ENCODE data around the gene NMRK1.

NMRK1 gene

GRCh38 chr9:75089373-75089766 lies 1.4 kb upstream of the NMRK1 start:
- no peak for TF ChIP-seq JUND (IDR thresholded peaks at IDR 0.05; ENCODE audit: low read depth)
- no peak for DNase-seq (ENCODE audit: low read depth in 1 of 2, low spot score in 1 of 2)
- in situ Hi-C loops (cut with HindIII; ENCODE audit: low pct_unique_long_range_greater_than_20kb, low sequenced_read_pairs) = no loop called here

GRCh38 chr9:75088646-75089372 lies 854 bp upstream of the NMRK1 start:
- peak in 1 of 2 experiments; percentile 92 for DNase-seq (ENCODE audit: low read depth in 1 of 2, low spot score in 1 of 2)
- in situ Hi-C loops (cut with HindIII; ENCODE audit: low pct_unique_long_range_greater_than_20kb, low sequenced_read_pairs) = no loop called here

GRCh38 chr9:75087289-75087823 lies 599 bp downstream of the NMRK1 start:
- DNase-seq (ENCODE audit: low read depth in 1 of 2, low spot score in 1 of 2) = peak in 1 of 2 experiments; percentile 69
- in situ Hi-C loops (cut with HindIII; ENCODE audit: low pct_unique_long_range_greater_than_20kb, low sequenced_read_pairs) = no loop called here
- TF ChIP-seq JUND (IDR thresholded peaks at IDR 0.05; ENCODE audit: low read depth) = no peak

More at GRCh38 chr9:75088646-75089372, 854 bp upstream of the NMRK1 start:
- no peak for TF ChIP-seq JUND (IDR thresholded peaks at IDR 0.05; ENCODE audit: low read depth)

GRCh38 chr9:75086541-75087288 lies 1.2 kb downstream of the NMRK1 start:
- in situ Hi-C loops (cut with HindIII; ENCODE audit: low pct_unique_long_range_greater_than_20kb, low sequenced_read_pairs) = no loop called here
- no peak for TF ChIP-seq JUND (IDR thresholded peaks at IDR 0.05; ENCODE audit: low read depth)
- DNase-seq (ENCODE audit: low read depth in 1 of 2, low spot score in 1 of 2) = no peak

GRCh38 chr9:75085640-75086039 lies 2.3 kb downstream of the NMRK1 start:
- DNase-seq (ENCODE audit: low read depth in 1 of 2, low spot score in 1 of 2) = no peak
- in situ Hi-C loops (cut with HindIII; ENCODE audit: low pct_unique_long_range_greater_than_20kb, low sequenced_read_pairs) = no loop called here
- TF ChIP-seq JUND (IDR thresholded peaks at IDR 0.05; ENCODE audit: low read depth) = no peak

GRCh38 chr9:75084081-75084672 lies 3.8 kb downstream of the NMRK1 start:
- no peak for DNase-seq (ENCODE audit: low read depth in 1 of 2, low spot score in 1 of 2)
- in situ Hi-C loops (cut with HindIII; ENCODE audit: low pct_unique_long_range_greater_than_20kb, low sequenced_read_pairs) = no loop called here
- no peak for TF ChIP-seq JUND (IDR thresholded peaks at IDR 0.05; ENCODE audit: low read depth)

GRCh38 chr9:75083188-75083970 lies 4.6 kb downstream of the NMRK1 start:
- peak in 1 of 2 experiments; percentile 65 for DNase-seq (ENCODE audit: low read depth in 1 of 2, low spot score in 1 of 2)
- in situ Hi-C loops (cut with HindIII; ENCODE audit: low pct_unique_long_range_greater_than_20kb, low sequenced_read_pairs) = no loop called here
- TF ChIP-seq JUND (IDR thresholded peaks at IDR 0.05; ENCODE audit: low read depth) = no peak

- in situ Hi-C loops (cut with HindIII; ENCODE audit: low pct_unique_long_range_greater_than_20kb, low sequenced_read_pairs) = no loop called here
- no peak for DNase-seq (ENCODE audit: low read depth in 1 of 2, low spot score in 1 of 2)
- no peak for TF ChIP-seq JUND (IDR thresholded peaks at IDR 0.05; ENCODE audit: low read depth)
These were observed 6.3 kb downstream of the NMRK1 start for GRCh38 chr9:75081632-75082031.

- TF ChIP-seq JUND (IDR thresholded peaks at IDR 0.05; ENCODE audit: low read depth) = no peak
- in situ Hi-C loops (cut with HindIII; ENCODE audit: low pct_unique_long_range_greater_than_20kb, low sequenced_read_pairs) = no loop called here
- no peak for DNase-seq (ENCODE audit: low read depth in 1 of 2, low spot score in 1 of 2)
These were observed 15.1 kb downstream of the NMRK1 start for GRCh38 chr9:75072895-75073294.

GRCh38 chr9:75071530-75072122 lies 16.3 kb downstream of the NMRK1 start:
- in situ Hi-C loops (cut with HindIII; ENCODE audit: low pct_unique_long_range_greater_than_20kb, low sequenced_read_pairs) = no loop called here
- TF ChIP-seq JUND (IDR thresholded peaks at IDR 0.05; ENCODE audit: low read depth) = no peak
- DNase-seq (ENCODE audit: low read depth in 1 of 2, low spot score in 1 of 2) = no peak

- no peak for TF ChIP-seq JUND (IDR thresholded peaks at IDR 0.05; ENCODE audit: low read depth)
- no peak for DNase-seq (ENCODE audit: low read depth in 1 of 2, low spot score in 1 of 2)
- in situ Hi-C loops (cut with HindIII; ENCODE audit: low pct_unique_long_range_greater_than_20kb, low sequenced_read_pairs) = no loop called here
These were observed 18.8 kb downstream of the NMRK1 start for GRCh38 chr9:75069171-75069570.

GRCh38 chr9:75067894-75068293 lies 20.1 kb downstream of the NMRK1 start:
- no peak for TF ChIP-seq JUND (IDR thresholded peaks at IDR 0.05; ENCODE audit: low read depth)
- DNase-seq (ENCODE audit: low read depth in 1 of 2, low spot score in 1 of 2) = no peak
- in situ Hi-C loops (cut with HindIII; ENCODE audit: low pct_unique_long_range_greater_than_20kb, low sequenced_read_pairs) = no loop called here

Measured in T47D (cell line).